Measurements from ENCODE around the gene AMPD3. TPM values are rescaled to one million over a fixed set of nuclear protein-coding genes. Genes with fewer than 3 reads are reported as not detected.

Gene AMPD3
- total RNA-seq, 1 experiment from 2014 or later, result 17.4 TPM

- ChIA-PET POLR2A (ENCODE audit: unreplicated experiment) (no interaction called here), CTCF (no interaction called here)
- Histone ChIP-seq H3K4me1 (replicated peaks; ENCODE audit: insufficient read depth) (peaks cover 19% of the 10 kb centered on the region), H3K4me2 (no peak overlapping the region), H3K9me3 (ENCODE audit: insufficient read depth, low read depth) (no peaks in the 10 kb centered on the region), H2AFZ (no peak overlapping the region), H3K36me3 (ENCODE audit: low read depth) (no peaks in the 10 kb centered on the region), H3K79me2 (ENCODE audit: low read depth) (peaks cover 16% of the 10 kb centered on the region), H3K4me3 (no peak overlapping the region), H3K27me3 (ENCODE audit: insufficient read depth, low read depth) (no peaks in the 10 kb centered on the region), H3F3A (ENCODE audit: insufficient read depth, low read depth) (no peaks in the 10 kb centered on the region), H3K9me2 (ENCODE audit: insufficient read depth) (no peaks in the 10 kb centered on the region), H4K20me1 (ENCODE audit: insufficient read depth) (no peaks in the 10 kb centered on the region), H3K27ac (no peak overlapping the region)
- no peak for DNase-seq
- BruUV-seq (replicated peaks), result no TSS peak
- TF ChIP-seq EZH2 (IDR thresholded peaks at IDR 0.05; ENCODE audit: low read depth), result no peak
- TF ChIP-seq, protein P1, sequence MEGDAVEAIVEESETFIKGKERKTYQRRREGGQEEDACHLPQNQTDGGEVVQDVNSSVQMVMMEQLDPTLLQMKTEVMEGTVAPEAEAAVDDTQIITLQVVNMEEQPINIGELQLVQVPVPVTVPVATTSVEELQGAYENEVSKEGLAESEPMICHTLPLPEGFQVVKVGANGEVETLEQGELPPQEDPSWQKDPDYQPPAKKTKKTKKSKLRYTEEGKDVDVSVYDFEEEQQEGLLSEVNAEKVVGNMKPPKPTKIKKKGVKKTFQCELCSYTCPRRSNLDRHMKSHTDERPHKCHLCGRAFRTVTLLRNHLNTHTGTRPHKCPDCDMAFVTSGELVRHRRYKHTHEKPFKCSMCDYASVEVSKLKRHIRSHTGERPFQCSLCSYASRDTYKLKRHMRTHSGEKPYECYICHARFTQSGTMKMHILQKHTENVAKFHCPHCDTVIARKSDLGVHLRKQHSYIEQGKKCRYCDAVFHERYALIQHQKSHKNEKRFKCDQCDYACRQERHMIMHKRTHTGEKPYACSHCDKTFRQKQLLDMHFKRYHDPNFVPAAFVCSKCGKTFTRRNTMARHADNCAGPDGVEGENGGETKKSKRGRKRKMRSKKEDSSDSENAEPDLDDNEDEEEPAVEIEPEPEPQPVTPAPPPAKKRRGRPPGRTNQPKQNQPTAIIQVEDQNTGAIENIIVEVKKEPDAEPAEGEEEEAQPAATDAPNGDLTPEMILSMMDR (conservative IDR thresholded peaks at IDR 0.05), result no peak
- intact Hi-C loops (cut with micrococcal nuclease; ENCODE audit: unreplicated experiment), result loop anchor here (5.0 kb wide), 1 partner anchor 114 kb away; no protein-coding TSS in a partner anchor
Observed at GRCh38 chr11:10543782-10544181, 88.7 kb downstream of the AMPD3 start.

DNA sequence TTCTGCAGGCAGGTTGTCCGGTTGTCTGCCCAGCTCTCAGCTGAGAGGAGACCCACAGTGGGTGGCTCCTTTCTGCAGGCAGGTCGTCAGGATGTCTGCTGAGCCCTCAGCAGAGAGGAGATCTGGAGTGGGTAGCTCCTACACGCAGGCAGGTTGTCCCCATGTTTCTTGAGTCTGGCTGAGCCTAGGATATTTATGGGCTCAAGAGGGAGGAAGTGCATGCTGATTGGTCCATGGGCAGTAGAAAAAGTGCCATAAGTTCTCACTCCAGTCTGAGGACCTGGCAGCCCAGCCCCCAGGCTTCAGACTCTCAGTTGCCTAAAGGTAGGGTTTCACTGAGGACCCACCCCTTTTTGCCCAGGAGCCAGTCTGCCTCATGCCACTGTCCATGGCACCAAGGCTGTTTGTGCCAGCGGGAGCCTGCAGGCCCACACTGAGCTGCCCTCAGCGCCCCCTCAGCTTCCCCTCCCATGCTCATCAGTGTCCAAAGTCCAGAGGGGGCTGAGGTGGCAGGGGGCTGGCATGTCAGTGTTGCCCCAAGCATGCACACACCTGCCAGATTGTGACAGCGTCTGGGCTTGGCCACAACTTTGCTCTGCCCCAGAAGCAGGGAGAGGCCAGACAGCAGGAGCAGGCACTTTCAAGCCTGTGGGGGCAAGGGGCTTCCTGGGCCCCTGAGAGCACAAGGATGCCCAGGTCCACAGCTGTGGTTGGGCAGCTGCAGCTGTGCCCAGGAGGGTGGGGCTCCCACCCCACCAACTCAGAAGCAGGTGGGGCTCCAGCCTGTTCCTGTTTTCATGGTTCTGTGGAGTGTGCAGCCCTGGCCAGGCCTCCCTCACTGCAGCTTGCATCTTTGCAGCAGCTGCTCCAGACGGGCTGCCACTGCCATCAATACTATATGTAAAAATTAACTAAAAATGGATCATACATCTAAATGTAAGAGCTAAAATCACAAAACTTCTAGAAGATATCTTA is 89.7 kb downstream of the AMPD3 start:
- Histone ChIP-seq H3K4me3 (no peak overlapping the region), H3K27ac (no peak overlapping the region), H3K79me2 (ENCODE audit: low read depth) (peaks cover 8% of the 10 kb centered on the region), H3K9me3 (ENCODE audit: insufficient read depth, low read depth) (no peaks in the 10 kb centered on the region), H3K36me3 (ENCODE audit: low read depth) (no peaks in the 10 kb centered on the region), H3K4me1 (replicated peaks; ENCODE audit: insufficient read depth) (peaks cover 9% of the 10 kb centered on the region), H3F3A (ENCODE audit: insufficient read depth, low read depth) (no peaks in the 10 kb centered on the region), H3K9me2 (ENCODE audit: insufficient read depth) (no peaks in the 10 kb centered on the region), H2AFZ (no peak overlapping the region), H4K20me1 (ENCODE audit: insufficient read depth) (no peaks in the 10 kb centered on the region), H3K27me3 (ENCODE audit: insufficient read depth, low read depth) (no peaks in the 10 kb centered on the region), H3K4me2 (no peak overlapping the region)
- BruUV-seq (replicated peaks), result no TSS peak
- intact Hi-C loops (cut with micrococcal nuclease; ENCODE audit: unreplicated experiment), result loop anchor here (5.0 kb wide), 1 partner anchor 113 kb away; no protein-coding TSS in a partner anchor
- DNase-seq, result no peak
- ChIA-PET CTCF (no interaction called here), POLR2A (ENCODE audit: unreplicated experiment) (no interaction called here)
- TF ChIP-seq, protein P1 (conservative IDR thresholded peaks at IDR 0.05), result no peak
- TF ChIP-seq EZH2 (IDR thresholded peaks at IDR 0.05; ENCODE audit: low read depth), result no peak

DNA sequence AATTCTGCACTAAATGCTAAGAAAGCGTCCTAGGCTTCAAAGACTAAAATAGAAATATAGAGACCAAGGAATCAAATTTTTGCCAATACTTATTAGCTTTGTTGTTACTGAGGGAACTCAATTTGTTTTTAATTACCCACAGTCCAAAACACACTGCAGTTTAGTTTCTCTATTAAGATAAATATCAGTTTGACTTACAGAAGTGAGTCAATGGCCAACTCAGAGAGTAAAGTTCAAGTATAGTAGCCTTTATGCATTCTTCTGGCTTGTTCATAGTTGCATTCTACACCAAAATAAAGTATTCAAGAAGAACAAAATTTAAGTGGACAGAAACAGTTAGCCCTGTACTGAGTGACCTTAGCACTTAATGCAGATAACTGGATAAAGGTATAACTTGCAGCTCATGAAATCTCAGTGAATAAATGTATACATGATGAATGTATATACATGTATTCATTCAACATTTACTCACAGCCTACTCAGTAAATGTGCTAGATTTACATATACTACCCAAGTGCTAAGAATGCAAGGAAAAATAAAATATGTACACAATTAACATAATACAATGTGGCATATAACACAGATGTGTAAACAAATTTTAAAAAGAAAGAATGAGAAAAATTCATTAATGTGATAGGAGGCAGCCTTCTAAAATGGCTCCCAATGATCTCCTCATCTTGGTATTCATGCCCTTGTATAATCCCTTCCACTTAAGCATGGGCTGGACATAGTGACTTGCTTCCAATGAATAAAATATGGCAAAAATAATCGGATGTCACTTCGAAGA is 95.6 kb downstream of the AMPD3 start:
- Histone ChIP-seq H3K4me1 (replicated peaks; ENCODE audit: insufficient read depth) (peaks cover 13% of the 10 kb centered on the region), H3K27ac (peak overlapping the region; percentile 69), H3K79me2 (ENCODE audit: low read depth) (no peaks in the 10 kb centered on the region), H3K9me2 (ENCODE audit: insufficient read depth) (no peaks in the 10 kb centered on the region), H3K4me2 (peak overlapping the region; percentile 64), H3K9me3 (ENCODE audit: insufficient read depth, low read depth) (no peaks in the 10 kb centered on the region), H3F3A (ENCODE audit: insufficient read depth, low read depth) (peaks cover 10% of the 10 kb centered on the region; the same call in 1 of the 2 replicates), H3K27me3 (ENCODE audit: insufficient read depth, low read depth) (no peaks in the 10 kb centered on the region), H2AFZ (no peak overlapping the region), H3K4me3 (peak overlapping the region; percentile 10; the same call in 1 of the 2 replicates), H4K20me1 (ENCODE audit: insufficient read depth) (no peaks in the 10 kb centered on the region), H3K36me3 (ENCODE audit: low read depth) (no peaks in the 10 kb centered on the region)
- no TSS peak for BruUV-seq (replicated peaks)
- POLR2A ChIA-PET (ENCODE audit: unreplicated experiment), result no interaction called here
- CTCF ChIA-PET, result no interaction called here
- intact Hi-C loops (cut with micrococcal nuclease; ENCODE audit: unreplicated experiment), result no loop called here
- TF ChIP-seq EZH2 (IDR thresholded peaks at IDR 0.05; ENCODE audit: low read depth), result no peak
- TF ChIP-seq, protein P1 (conservative IDR thresholded peaks at IDR 0.05), result no peak
- DNase-seq, result peak in 1 of 2 experiments; percentile 78
